ENCODE measurements around the gene PDE1C.

Gene PDE1C

GRCh38 chr7:31775556-31775955 lies 294.7 kb downstream of the PDE1C start:
- DNase-seq (ENCODE audit: low read depth in 2 of 2), result no peak

GRCh38 chr7:31772211-31772610 lies 298.0 kb downstream of the PDE1C start:
- no peak for DNase-seq (ENCODE audit: low read depth in 2 of 2)

- no peak for DNase-seq (ENCODE audit: low read depth in 2 of 2)
These were observed 302.4 kb downstream of the PDE1C start for GRCh38 chr7:31767686-31768358.

- DNase-seq (ENCODE audit: low read depth in 2 of 2), result no peak
These were observed 305.7 kb downstream of the PDE1C start for GRCh38 chr7:31764462-31764861.

- no peak for DNase-seq (ENCODE audit: low read depth in 2 of 2)
These were observed 306.7 kb downstream of the PDE1C start for GRCh38 chr7:31763548-31763947.

GRCh38 chr7:31761646-31762045 lies 308.6 kb downstream of the PDE1C start:
- no peak for DNase-seq (ENCODE audit: low read depth in 2 of 2)

- no peak for DNase-seq (ENCODE audit: low read depth in 2 of 2)
These were observed 311.5 kb downstream of the PDE1C start for GRCh38 chr7:31758755-31759154.

- DNase-seq (ENCODE audit: low read depth in 2 of 2), result no peak
These were observed 318.5 kb downstream of the PDE1C start for GRCh38 chr7:31751726-31752125.

- DNase-seq (ENCODE audit: low read depth in 2 of 2), result no peak
These were observed 322.1 kb downstream of the PDE1C start for GRCh38 chr7:31748084-31748483.

GRCh38 chr7:31747553-31747952 lies 322.7 kb downstream of the PDE1C start:
- no peak for DNase-seq (ENCODE audit: low read depth in 2 of 2)

GRCh38 chr7:31744294-31744874 lies 325.8 kb downstream of the PDE1C start:
- peak in 1 of 2 donors; percentile 24 for DNase-seq (ENCODE audit: low read depth in 2 of 2)

- no peak for DNase-seq (ENCODE audit: low read depth in 2 of 2)
These were observed 328.4 kb downstream of the PDE1C start for GRCh38 chr7:31741852-31742251.

- no peak for DNase-seq (ENCODE audit: low read depth in 2 of 2)
These were observed 333.9 kb downstream of the PDE1C start for GRCh38 chr7:31735991-31736982.

- DNase-seq (ENCODE audit: low read depth in 2 of 2), result no peak
These were observed 335.8 kb downstream of the PDE1C start for GRCh38 chr7:31734456-31734855.

- no peak for DNase-seq (ENCODE audit: low read depth in 2 of 2)
These were observed 340.9 kb downstream of the PDE1C start for GRCh38 chr7:31729195-31729804.

GRCh38 chr7:31724696-31725095 lies 345.5 kb downstream of the PDE1C start:
- no peak for DNase-seq (ENCODE audit: low read depth in 2 of 2)

GRCh38 chr7:31720366-31720765 lies 349.8 kb downstream of the PDE1C start:
- no peak for DNase-seq (ENCODE audit: low read depth in 2 of 2)

GRCh38 chr7:31716355-31716754 lies 353.9 kb downstream of the PDE1C start:
- no peak for DNase-seq (ENCODE audit: low read depth in 2 of 2)

- DNase-seq (ENCODE audit: low read depth in 2 of 2), result no peak
These were observed 360.0 kb downstream of the PDE1C start for GRCh38 chr7:31710171-31710570.

- no peak for DNase-seq (ENCODE audit: low read depth in 2 of 2)
These were observed 363.1 kb downstream of the PDE1C start for GRCh38 chr7:31707089-31707488.

GRCh38 chr7:31705377-31705776 lies 364.8 kb downstream of the PDE1C start:
- no peak for DNase-seq (ENCODE audit: low read depth in 2 of 2)

GRCh38 chr7:31702354-31702753 lies 367.9 kb downstream of the PDE1C start:
- DNase-seq (ENCODE audit: low read depth in 2 of 2), result no peak

All from activated CD4-positive, alpha-beta T cell treated with anti-CD3 and anti-CD28 coated beads for 24 hours (primary cell).